H1 (cell line): ENCODE measurements around the gene B4GALT5. TPM values are rescaled to one million over a fixed set of nuclear protein-coding genes. Genes with fewer than 3 reads are reported as not detected.
"Not testable (repeated sequence)": the region's sequence is repeated elsewhere in the genome, so short reads cannot be mapped to it uniquely, and the experiment has no call there.

ENCODE experiments used
- CTCF ChIA-PET: fragments of 300-600 bp; sonication (Branson Sonifier 250); formaldehyde crosslinking; loops from one replicate; lab custom pipeline; 2021; ENCODE audit not compliant: partially characterized antibody; lab: Charles Lee
- POLR2A ChIA-PET: fragments of 300-600 bp; sonication (Branson Sonifier 250); formaldehyde crosslinking; loops from one replicate; lab custom pipeline; 2021; ENCODE audit warnings: inconsistent platforms; ENCODE audit not compliant: partially characterized antibody; lab: Charles Lee
- DNase-seq, 2 experiments: peaks; one replicate each; pipeline versions ENCODE4 v3.0.0 to v3.0.0-alpha.2; 2010 to 2022; ENCODE audit warnings: low spot score in 2 of 2, low read depth in 1 of 2, mixed read lengths in 1 of 2
- FAIRE-seq: peaks from 2 replicates; lab custom pipeline; 2011; peaks lifted over from hg19 to GRCh38; lab: Jason Lieb, UNC
- H2AFZ ChIP-seq: 2 replicates; pipeline ENCODE4 v1.8.1; 2012; ENCODE audit warnings: low read length, inconsistent platforms
- H2AK5ac ChIP-seq: 2 replicates; pipeline ENCODE4 v1.6.1; 2013; ENCODE audit warnings: low read depth, low read length
- H2BK120ac ChIP-seq: replicated peaks from 2 replicates; pipeline ENCODE3; 2013; ENCODE audit warnings: low read depth, low read length, inconsistent platforms
- H2BK12ac ChIP-seq: 2 replicates; pipeline ENCODE4 v1.6.1; 2013; ENCODE audit warnings: low read depth, low read length
- H2BK15ac ChIP-seq: 2 replicates; pipeline ENCODE4 v1.6.1; 2013; ENCODE audit warnings: low read length
- H2BK20ac ChIP-seq: 2 replicates; pipeline ENCODE4 v1.6.1; 2013; ENCODE audit warnings: low read length
- H2BK5ac ChIP-seq: 2 replicates; pipeline ENCODE4 v1.6.1; 2013; ENCODE audit warnings: low read depth, low read length
- H3K14ac ChIP-seq: 2 replicates; pipeline ENCODE4 v1.6.1; 2013; ENCODE audit warnings: inconsistent platforms; ENCODE audit not compliant: insufficient read length
- H3K18ac ChIP-seq: 2 replicates; pipeline ENCODE4 v1.6.1; 2013; ENCODE audit warnings: low read length; ENCODE audit errors: extremely low read depth
- H3K23ac ChIP-seq: 2 replicates; pipeline ENCODE4 v1.6.1; 2013; ENCODE audit warnings: inconsistent platforms; ENCODE audit not compliant: insufficient read length
- H3K23me2 ChIP-seq: 2 replicates; pipeline ENCODE4 v1.6.1; 2013; ENCODE audit warnings: low read depth, low read length
- H3K27ac ChIP-seq: 2 replicates; pipeline ENCODE4 v1.6.1; 2011; ENCODE audit warnings: low read depth, low read length, inconsistent platforms
- H3K27me3 ChIP-seq, 4 experiments: replicated peaks in 1 of 4; 1 replicate in 1 of 4; 2 replicates in 3 of 4; pipeline versions ENCODE4 v1.6.1 to v1.8.1; 2011 to 2013; ENCODE audit warnings: low read length in 3 of 4, mild to moderate bottlenecking in 3 of 4, inconsistent platforms in 2 of 4, mixed read lengths in 2 of 4, moderate library complexity in 1 of 4; ENCODE audit not compliant: control insufficient read depth in 3 of 4, insufficient read depth in 3 of 4; ENCODE audit errors: extremely low read depth in 1 of 4
- H3K36me3 ChIP-seq, 4 experiments: 2 replicates each; pipeline versions ENCODE4 v1.6.1 to v1.8.1; 2011 to 2013; ENCODE audit warnings: mild to moderate bottlenecking in 4 of 4, low read length in 3 of 4, moderate library complexity in 2 of 4, control low read depth in 1 of 4, inconsistent platforms in 1 of 4; ENCODE audit not compliant: insufficient read depth in 4 of 4, control insufficient read depth in 2 of 4
- H3K4ac ChIP-seq: replicated peaks from 2 replicates; pipeline ENCODE3; 2013; ENCODE audit warnings: low read length, low read depth, mixed read lengths, inconsistent platforms; ENCODE audit not compliant: insufficient read length
- H3K4me1 ChIP-seq, 4 experiments: replicated peaks in 1 of 4; 1 replicate in 1 of 4; 2 replicates in 3 of 4; pipeline versions ENCODE4 v1.6.1 to v1.8.1; 2011 to 2013; ENCODE audit warnings: low read length in 3 of 4, inconsistent platforms in 2 of 4, mixed read lengths in 1 of 4; ENCODE audit not compliant: insufficient read depth in 4 of 4, control insufficient read depth in 3 of 4
- H3K4me2 ChIP-seq, 2 experiments: 2 replicates each; pipeline versions ENCODE4 v1.6.1 to v1.8.1; 2011 to 2013; ENCODE audit warnings: low read depth in 2 of 2, low read length in 2 of 2, control low read depth in 1 of 2, inconsistent platforms in 1 of 2, mild to moderate bottlenecking in 1 of 2; ENCODE audit not compliant: insufficient read depth in 1 of 2
- H3K4me3 ChIP-seq, 4 experiments: fragments of 200-600, 300-600 bp in 1 of 4; sonication (generic), shearing (Covaris generic), sonication (Bioruptor Twin) in 1 of 4; 2 replicates each; pipeline versions ENCODE4 v1.5.1 to v1.8.1; 2011 to 2016; ENCODE audit warnings: low read length in 4 of 4, low read depth in 3 of 4, control low read depth in 2 of 4, inconsistent platforms in 2 of 4, mild to moderate bottlenecking in 2 of 4, mixed read lengths in 1 of 4, moderate library complexity in 1 of 4; ENCODE audit not compliant: insufficient read depth in 2 of 4; ENCODE audit errors: extremely low read depth in 1 of 4
- H3K56ac ChIP-seq: replicated peaks from 2 replicates; pipeline ENCODE3; 2013; ENCODE audit warnings: low read depth, mild to moderate bottlenecking, mixed read lengths, low read length, inconsistent platforms; ENCODE audit not compliant: insufficient read length
- H3K79me1 ChIP-seq: 2 replicates; pipeline ENCODE4 v1.6.1; 2013; ENCODE audit warnings: low read depth, low read length, control low read depth
- H3K79me2 ChIP-seq, 2 experiments: 2 replicates each; pipeline versions ENCODE4 v1.6.1 to v1.8.1; 2012 to 2013; ENCODE audit warnings: low read length in 2 of 2, mild to moderate bottlenecking in 2 of 2, inconsistent platforms in 1 of 2; ENCODE audit not compliant: insufficient read depth in 2 of 2, control insufficient read depth in 1 of 2
- H3K9ac ChIP-seq, 4 experiments: replicated peaks in 1 of 4; 1 replicate in 1 of 4; 2 replicates in 3 of 4; pipeline versions ENCODE4 v1.6.1 to v1.8.1; 2011 to 2013; ENCODE audit warnings: low read depth in 3 of 4, low read length in 3 of 4, control low read depth in 2 of 4, mild to moderate bottlenecking in 2 of 4, moderate library complexity in 2 of 4, inconsistent platforms in 1 of 4; ENCODE audit errors: extremely low read depth in 1 of 4
- H3K9me3 ChIP-seq, 2 experiments: 2 replicates each; pipeline versions ENCODE4 v1.6.1 to v1.8.1; 2012 to 2013; ENCODE audit warnings: mild to moderate bottlenecking in 2 of 2, moderate library complexity in 2 of 2, control low read depth in 1 of 2, inconsistent platforms in 1 of 2, low read depth in 1 of 2, low read length in 1 of 2, mixed read lengths in 1 of 2; ENCODE audit not compliant: insufficient read depth in 2 of 2
- H4K20me1 ChIP-seq, 2 experiments: replicated peaks in 1 of 2; 2 replicates each; pipeline versions ENCODE3 to v1.8.1; 2011 to 2013; ENCODE audit warnings: inconsistent platforms in 2 of 2, low read length in 2 of 2, mild to moderate bottlenecking in 1 of 2; ENCODE audit not compliant: insufficient read depth in 2 of 2, control insufficient read depth in 1 of 2
- H4K5ac ChIP-seq: 2 replicates; pipeline ENCODE4 v1.6.1; 2013; ENCODE audit warnings: low read length, low read depth, mixed read lengths, inconsistent platforms; ENCODE audit not compliant: insufficient read length
- H4K8ac ChIP-seq: 2 replicates; pipeline ENCODE4 v1.8.0; 2013; ENCODE audit warnings: mild to moderate bottlenecking, moderate library complexity, low read length, inconsistent platforms; ENCODE audit not compliant: insufficient read depth; ENCODE audit errors: extremely low read depth
- H4K91ac ChIP-seq: replicated peaks from 2 replicates; pipeline ENCODE3; 2013; ENCODE audit warnings: low read length, mixed read lengths, inconsistent platforms; ENCODE audit not compliant: insufficient read length
- WGBS, 2 experiments: shearing (Covaris generic) in 1 of 2; methylation state at CpG; one replicate each; pipeline versions ENCODE4 v1.1.6 to v1.1.7; 2013 to 2015; ENCODE audit warnings: low lambda C conversion rate in 2 of 2, mixed read lengths in 2 of 2, inconsistent platforms in 1 of 2, low coverage in 1 of 2, missing lambda C conversion rate in 1 of 2; ENCODE audit not compliant: insufficient replicate concordance in 2 of 2, insufficient coverage in 1 of 2, insufficient read length in 1 of 2; ENCODE audit errors: extremely low coverage in 1 of 2, missing lambda C conversion rate in 1 of 2; 5-methylcytosine and 5-hydroxymethylcytosine counted together
- polyA plus RNA-seq, 7 experiments: library from polyadenylated mRNA; depleted of rRNA in 3 of 7; stranded (reverse) in 5 of 7; unstranded in 2 of 7; fragments of >200 nt in 5 of 7; fragments of 200-250 nt in 2 of 7; gene quantifications; 1 replicate in 5 of 7; 2 replicates in 1 of 7; 4 replicates in 1 of 7; pipeline versions ENCODE4 v1.2.1 to v1.2.3, GENCODE V29; 2011 to 2013; ENCODE audit warnings: missing spikeins in 2 of 7, mixed read lengths in 2 of 7
- total RNA-seq: library from RNA; stranded (reverse); fragmentation: NEBNext Ultra II Directional; extraction: Animal tissue kit (Norgen Biotek cat#: 25700); gene quantifications from 2 replicates; pipeline ENCODE4 v1.2.1, GENCODE V29; 2021

Gene B4GALT5
- total and polyA plus RNA-seq, 2 of the 8 experiments (the other 6 are each of a cell fraction or from before 2014, with no cell fraction given) = 46.5 to 75.4 TPM

DNA sequence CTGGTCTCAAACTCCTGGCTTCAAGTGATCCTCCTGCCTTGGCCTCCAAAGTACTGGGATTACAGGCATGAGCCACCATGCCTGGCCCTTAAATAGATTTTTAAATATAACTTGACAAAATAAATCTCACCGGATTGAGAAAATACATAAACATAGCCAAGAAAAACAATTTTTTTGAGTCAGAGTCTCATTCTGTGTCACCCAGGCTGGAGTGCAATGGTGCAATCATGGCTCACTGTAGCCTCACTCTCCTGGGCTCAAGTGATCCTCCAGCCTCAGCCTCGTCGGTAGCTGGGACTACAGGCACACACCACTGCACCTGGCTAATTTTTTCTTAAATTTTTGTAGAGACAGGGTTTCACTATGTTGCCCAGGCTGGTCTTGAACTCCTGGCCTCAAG lies 85.4 kb downstream of the B4GALT5 start:
- ChIA-PET POLR2A (interaction anchor here (1.4 to 1.7 kb wide), 2 partner anchors 8 to 30 kb away, joined by 3 to 6 read pairs; no protein-coding TSS in a partner anchor), CTCF (interaction anchor here (0.7 to 1.9 kb wide), 7 partner anchors 13 to 1169 kb away, joined by 3 to 6 read pairs (median 3); no protein-coding TSS in a partner anchor)
- H3K4ac ChIP-seq, H3K79me1 ChIP-seq, H3K9me3 ChIP-seq, H4K91ac ChIP-seq, H2BK12ac ChIP-seq, H2BK120ac ChIP-seq, H4K20me1 ChIP-seq, H4K5ac ChIP-seq, H3K36me3 ChIP-seq, H3K79me2 ChIP-seq, H3K23ac ChIP-seq, H2AFZ ChIP-seq, H3K27ac ChIP-seq, H3K18ac ChIP-seq, H3K27me3 ChIP-seq, H2BK5ac ChIP-seq, H3K56ac ChIP-seq, FAIRE-seq, H3K9ac ChIP-seq, H3K14ac ChIP-seq, DNase-seq, H2BK15ac ChIP-seq, H2AK5ac ChIP-seq, H2BK20ac ChIP-seq, H4K8ac ChIP-seq, H3K4me2 ChIP-seq, H3K23me2 ChIP-seq, H3K4me3 ChIP-seq: not testable (repeated sequence)
- peaks cover 6 to 21% (median 14%) of the 10 kb centered on the region in 4 experiments for H3K4me1 ChIP-seq
- WGBS, 2 experiments = 93% methylated on average over 3 of the region's 3 CpGs; no CpG with 5 or more reads in 1 of the 2 experiments
